ENCODE measurements around the gene DEFB132.

DEFB132 gene

GRCh38 chr20:294602-295001 is 37.1 kb downstream of the DEFB132 start:
- no peaks in the 10 kb centered on the region for H3K9me3 ChIP-seq (ENCODE audit: insufficient read depth, low read length)
- H3K4me2 ChIP-seq (ENCODE audit: low read depth, low read length, poor library complexity, severe bottlenecking): no peak overlapping the region
- no peak overlapping the region for H2AFZ ChIP-seq (ENCODE audit: low read depth, low read length, severe bottlenecking)
- H3K36me3 ChIP-seq (ENCODE audit: low read length): no peaks in the 10 kb centered on the region
- H3K27me3 ChIP-seq (ENCODE audit: low read length): no peaks in the 10 kb centered on the region
- peaks cover 14% of the 10 kb centered on the region; the same call in 1 of the 2 replicates for H3F3A ChIP-seq (ENCODE audit: insufficient read depth)
- no peak overlapping the region for H3K27ac ChIP-seq (ENCODE audit: low read depth, low read length)
- H3K9me2 ChIP-seq (replicated peaks; ENCODE audit: insufficient read depth, low read length): no peaks in the 10 kb centered on the region
- H3K4me3 ChIP-seq (ENCODE audit: insufficient read depth, low read length, poor library complexity, severe bottlenecking): no peak overlapping the region
- H3K9ac ChIP-seq (ENCODE audit: low read length): no peak overlapping the region
- H3K79me2 ChIP-seq (ENCODE audit: insufficient read depth, low read length): peaks cover 14% of the 10 kb centered on the region; the same call in 1 of the 2 replicates
- no peak for TF ChIP-seq EZH2phosphoT487 (conservative IDR thresholded peaks at IDR 0.05; ENCODE audit: low read length)
- TF ChIP-seq CTCF (IDR thresholded peaks at IDR 0.05; ENCODE audit: insufficient read depth, low read length, poor library complexity, severe bottlenecking): no peak
- no peaks in the 10 kb centered on the region; the same call in 1 of the 2 replicates for H4K20me1 ChIP-seq (ENCODE audit: low read depth, low read length)

GRCh38 chr20:295804-296203 is 38.3 kb downstream of the DEFB132 start:
- H2AFZ ChIP-seq (ENCODE audit: low read depth, low read length, severe bottlenecking): no peak overlapping the region
- TF ChIP-seq CTCF (IDR thresholded peaks at IDR 0.05; ENCODE audit: insufficient read depth, low read length, poor library complexity, severe bottlenecking): no peak
- no peak for TF ChIP-seq EZH2phosphoT487 (conservative IDR thresholded peaks at IDR 0.05; ENCODE audit: low read length)
- H3K79me2 ChIP-seq (ENCODE audit: insufficient read depth, low read length): peaks cover 17% of the 10 kb centered on the region; the same call in 1 of the 2 replicates
- no peaks in the 10 kb centered on the region; the same call in 1 of the 2 replicates for H4K20me1 ChIP-seq (ENCODE audit: low read depth, low read length)
- no peaks in the 10 kb centered on the region for H3K27me3 ChIP-seq (ENCODE audit: low read length)
- H3F3A ChIP-seq (ENCODE audit: insufficient read depth): peaks cover 23% of the 10 kb centered on the region; the same call in 1 of the 2 replicates
- H3K36me3 ChIP-seq (ENCODE audit: low read length): no peaks in the 10 kb centered on the region
- no peaks in the 10 kb centered on the region for H3K9me3 ChIP-seq (ENCODE audit: insufficient read depth, low read length)
- no peak overlapping the region for H3K27ac ChIP-seq (ENCODE audit: low read depth, low read length)
- no peaks in the 10 kb centered on the region for H3K9me2 ChIP-seq (replicated peaks; ENCODE audit: insufficient read depth, low read length)
- H3K4me3 ChIP-seq (ENCODE audit: insufficient read depth, low read length, poor library complexity, severe bottlenecking): no peak overlapping the region
- H3K9ac ChIP-seq (ENCODE audit: low read length): no peak overlapping the region
- H3K4me2 ChIP-seq (ENCODE audit: low read depth, low read length, poor library complexity, severe bottlenecking): no peak overlapping the region

- Histone ChIP-seq H4K20me1 (ENCODE audit: low read depth, low read length) (no peaks in the 10 kb centered on the region; the same call in 1 of the 2 replicates), H3K79me2 (ENCODE audit: insufficient read depth, low read length) (peaks cover 17% of the 10 kb centered on the region; the same call in 1 of the 2 replicates), H3K4me2 (ENCODE audit: low read depth, low read length, poor library complexity, severe bottlenecking) (peak within 1 kb of the TSS; percentile 92), H3K36me3 (ENCODE audit: low read length) (no peaks in the 10 kb centered on the region), H3K9ac (ENCODE audit: low read length) (peak within 1 kb of the TSS; percentile 90), H3K9me2 (replicated peaks; ENCODE audit: insufficient read depth, low read length) (no peaks in the 10 kb centered on the region), H3K27ac (ENCODE audit: low read depth, low read length) (peak within 1 kb of the TSS; percentile 77), H2AFZ (ENCODE audit: low read depth, low read length, severe bottlenecking) (peak within 1 kb of the TSS; percentile 82), H3F3A (ENCODE audit: insufficient read depth) (peaks cover 27% of the 10 kb centered on the region; the same call in 1 of the 2 replicates), H3K27me3 (ENCODE audit: low read length) (no peaks in the 10 kb centered on the region), H3K9me3 (ENCODE audit: insufficient read depth, low read length) (no peaks in the 10 kb centered on the region), H3K4me3 (ENCODE audit: insufficient read depth, low read length, poor library complexity, severe bottlenecking) (peak within 1 kb of the TSS; percentile 73)
- no peak for TF ChIP-seq EZH2phosphoT487 (conservative IDR thresholded peaks at IDR 0.05; ENCODE audit: low read length)
- TF ChIP-seq CTCF (IDR thresholded peaks at IDR 0.05; ENCODE audit: insufficient read depth, low read length, poor library complexity, severe bottlenecking): no peak
These were observed 39.8 kb downstream of the DEFB132 start, which contains the start of gene ZCCHC3 for GRCh38 chr20:297098-297924. TSS of gene ZCCHC3 (plus strand) at chr20:297570. CDS start at chr20:297587, 17 bp downstream.

All from SU-DHL-6 (cell line).